GM21717 (cell line): ENCODE measurements around the gene ERGIC3.
"Not testable (repeated sequence)": the region's sequence is repeated elsewhere in the genome, so short reads cannot be mapped to it uniquely, and the experiment has no call there.

Experiments used
- ATAC-seq: cut with Tn5 transposase; IDR thresholded peaks from one replicate; pipeline ENCODE4 v1.9.1; 2021; ENCODE audit warnings: mild to moderate bottlenecking, moderate library complexity; ENCODE audit not compliant: unreplicated experiment

The ERGIC3 gene

DNA sequence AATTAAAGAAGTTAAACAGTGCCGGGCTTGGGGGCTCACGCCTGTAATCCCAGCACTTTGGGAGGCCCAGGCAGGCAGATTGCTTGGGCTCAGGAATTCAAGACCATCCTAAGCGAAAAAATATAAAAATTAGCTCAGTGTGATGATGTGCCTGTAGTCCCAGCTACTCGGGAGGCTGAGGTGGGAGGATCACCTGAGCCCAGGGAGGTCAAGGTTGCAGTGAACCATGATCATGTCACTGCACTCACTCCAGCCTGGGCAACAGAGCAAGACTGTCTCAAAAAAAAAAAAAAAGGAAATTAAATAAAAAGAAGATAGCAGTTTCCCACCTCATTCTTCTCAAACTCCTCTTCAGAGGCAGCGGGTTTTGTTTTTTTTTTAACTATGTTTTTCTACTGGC is 24.1 kb upstream of the ERGIC3 start:
- ATAC-seq, result not testable (repeated sequence)

DNA sequence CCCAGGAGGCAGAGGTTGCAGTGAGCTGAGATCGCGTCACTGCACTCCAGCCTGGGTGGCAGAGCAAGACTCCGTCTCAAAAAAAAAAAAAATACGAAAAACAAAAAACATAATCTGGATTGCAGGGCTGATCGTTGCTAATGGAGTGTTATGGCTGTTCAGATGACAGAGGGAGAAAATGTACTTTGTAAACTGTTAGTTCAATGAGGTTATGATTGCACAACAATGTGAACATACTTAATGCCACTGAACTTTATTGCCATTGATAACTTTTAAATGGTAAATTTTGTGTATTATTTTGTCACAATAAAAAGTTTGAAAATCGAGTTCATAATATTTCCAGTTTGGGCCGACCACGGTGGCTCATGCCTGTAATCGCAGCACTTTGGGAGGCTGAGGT is 22.9 kb upstream of the ERGIC3 start:
- ATAC-seq, result no peak

DNA sequence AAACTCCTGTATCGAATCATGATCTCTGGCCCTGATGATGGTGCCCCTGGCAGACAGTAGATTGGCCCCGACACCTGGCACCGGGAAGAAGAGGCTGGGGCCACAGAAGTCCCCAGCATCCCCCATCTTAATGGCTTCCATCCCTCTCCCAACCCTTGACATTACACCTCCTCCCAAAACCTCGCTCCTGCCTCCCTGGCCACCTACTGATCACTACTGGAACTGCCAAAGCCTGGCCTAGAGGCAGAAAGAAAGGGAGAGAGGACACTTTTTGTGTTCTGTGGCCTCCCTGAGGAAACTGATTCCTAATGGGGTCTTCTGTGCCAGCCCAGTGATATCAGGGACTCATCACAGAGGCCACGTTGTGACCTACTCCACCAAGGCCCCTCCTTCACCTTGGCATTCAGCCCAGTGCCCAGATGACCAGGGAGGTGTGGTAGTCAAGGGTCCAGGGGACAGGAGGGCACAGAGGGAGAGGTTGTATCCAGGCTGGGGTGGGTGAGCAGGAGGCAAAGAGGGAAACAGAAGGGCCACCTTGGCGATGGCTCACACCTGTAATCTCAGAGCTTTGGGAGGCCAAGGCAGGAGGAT is 18.5 kb upstream of the ERGIC3 start:
- no peak for ATAC-seq

DNA sequence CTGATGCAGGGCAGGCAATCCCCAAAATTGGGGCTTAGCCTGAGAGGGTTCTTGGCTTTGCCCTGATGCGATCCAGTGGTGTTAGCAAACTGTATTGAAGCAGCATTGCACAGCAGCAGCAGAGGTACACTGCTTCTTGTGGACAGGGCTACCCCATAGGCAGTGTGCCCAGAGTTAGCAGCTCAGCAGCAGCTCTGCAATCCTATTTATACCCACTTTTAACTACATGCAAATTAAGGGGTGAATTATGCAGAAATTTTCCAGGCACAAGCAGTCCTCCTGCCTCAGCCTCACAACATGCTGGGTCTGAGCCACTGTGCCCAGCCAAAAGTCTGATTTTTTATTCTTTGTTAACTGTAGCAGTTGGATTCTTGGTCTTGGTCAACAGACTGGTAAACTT is 16.2 kb upstream of the ERGIC3 start:
- no peak for ATAC-seq

DNA sequence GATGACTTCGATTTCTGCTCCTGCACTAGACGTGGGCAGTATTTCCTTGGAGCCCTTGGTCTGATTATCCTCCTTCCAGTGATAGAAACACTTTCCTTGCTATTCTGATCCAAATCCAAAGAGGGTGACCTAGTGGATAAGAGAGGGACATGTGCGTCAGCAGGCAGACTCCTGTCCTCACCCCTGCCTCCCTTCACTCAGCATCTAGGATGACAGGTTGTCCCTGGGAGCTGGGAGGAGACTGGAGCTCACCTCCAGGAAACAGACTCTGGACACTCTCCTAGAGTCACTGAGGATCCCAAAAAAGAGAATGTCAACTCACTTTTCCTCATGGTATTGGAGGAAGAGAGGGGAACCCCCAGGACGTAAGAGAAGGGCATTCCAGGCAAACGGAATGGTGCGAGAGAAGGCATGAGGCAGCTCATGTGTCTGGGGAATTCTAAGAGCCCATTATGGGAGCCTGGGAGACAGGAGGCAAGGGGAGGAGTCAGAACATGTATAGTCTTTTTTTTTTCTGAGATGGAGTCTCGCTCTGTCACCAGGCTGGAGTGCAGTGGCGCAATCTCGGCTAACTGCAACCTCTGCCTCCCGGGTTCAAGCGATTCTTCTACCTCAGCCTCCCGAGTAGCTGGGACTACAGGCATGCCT is 14.6 kb upstream of the ERGIC3 start:
- ATAC-seq, result no peak

DNA sequence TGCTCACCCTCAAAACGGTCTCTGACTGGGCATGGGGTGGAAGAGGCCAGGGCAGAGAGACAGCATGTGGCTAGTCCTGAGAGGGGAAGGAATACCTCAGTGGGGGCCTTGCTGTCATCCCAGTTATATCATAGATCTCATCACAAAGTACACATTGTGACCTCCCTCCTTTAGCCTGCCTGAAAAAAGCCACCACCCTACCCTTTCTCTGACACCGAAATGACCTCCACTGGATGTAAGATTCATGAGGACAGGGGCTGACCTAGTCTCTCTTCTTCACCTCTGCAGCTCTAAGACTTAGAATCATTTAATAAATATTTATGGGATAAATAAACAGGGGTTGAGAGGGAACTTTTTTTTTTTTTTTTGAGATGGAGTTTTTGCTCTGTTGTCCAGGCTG is 12.3 kb upstream of the ERGIC3 start, which contains the start of gene C20orf173:
Gene C20orf173 (minus strand): TSS at position 101 of the 400 bp plus-strand sequence. CDS start 279 bp downstream, outside the sequence.
- ATAC-seq, result no peak

DNA sequence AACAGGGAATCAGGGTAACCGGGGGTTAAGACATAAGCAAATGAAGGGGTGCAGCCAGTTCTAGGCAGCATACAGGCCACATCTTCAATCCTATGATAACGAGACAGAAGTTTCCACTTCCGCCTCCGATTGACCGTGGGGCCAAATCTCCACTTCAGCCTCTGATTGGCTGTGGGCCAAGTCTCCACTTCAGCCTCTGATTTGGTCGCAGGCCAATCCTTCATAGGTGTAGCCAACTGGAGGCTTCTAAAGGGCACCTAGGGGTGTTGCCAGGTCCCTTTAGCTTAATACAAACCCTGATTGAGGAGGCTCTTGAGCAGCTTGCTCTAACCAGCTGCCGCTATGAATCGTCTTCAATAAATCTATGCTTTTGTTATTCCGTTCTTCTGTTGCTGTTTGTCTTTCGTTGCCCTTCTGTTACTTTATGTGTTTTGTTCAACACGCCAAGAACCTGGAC is 2.1 kb upstream of the ERGIC3 start:
- ATAC-seq, result no peak

DNA sequence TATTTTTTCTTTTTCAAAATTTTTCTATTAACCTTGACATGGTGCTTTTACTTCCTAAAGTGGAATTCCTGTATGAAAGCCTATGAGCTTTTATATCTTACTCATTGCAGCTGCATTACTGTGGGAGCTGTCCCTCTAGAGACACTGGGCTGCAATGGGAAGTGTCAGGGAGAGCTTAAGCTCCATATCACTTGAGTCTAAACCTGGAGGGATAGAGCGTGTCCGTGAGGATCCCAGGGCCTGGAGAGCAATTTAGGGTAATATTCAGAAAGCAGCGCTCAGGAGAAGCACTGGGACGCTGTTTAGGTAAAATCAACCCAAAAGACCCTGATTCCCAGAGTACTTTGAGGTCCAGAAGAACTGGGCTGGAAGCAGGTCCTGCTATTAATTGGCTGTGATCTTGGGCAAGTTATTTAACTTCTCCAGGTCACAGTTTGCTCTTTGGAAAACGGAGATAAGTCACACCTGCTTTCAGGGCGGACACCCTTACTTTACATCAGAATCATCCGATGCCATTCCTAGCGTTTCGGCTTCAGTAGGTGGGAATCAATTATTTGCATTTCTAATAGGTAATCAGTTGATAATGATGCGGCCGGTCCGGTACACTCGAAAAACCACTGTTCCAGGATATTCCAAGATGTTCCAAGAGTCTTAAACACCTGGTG is 628 bp upstream of the ERGIC3 start:
- ATAC-seq, result no peak

DNA sequence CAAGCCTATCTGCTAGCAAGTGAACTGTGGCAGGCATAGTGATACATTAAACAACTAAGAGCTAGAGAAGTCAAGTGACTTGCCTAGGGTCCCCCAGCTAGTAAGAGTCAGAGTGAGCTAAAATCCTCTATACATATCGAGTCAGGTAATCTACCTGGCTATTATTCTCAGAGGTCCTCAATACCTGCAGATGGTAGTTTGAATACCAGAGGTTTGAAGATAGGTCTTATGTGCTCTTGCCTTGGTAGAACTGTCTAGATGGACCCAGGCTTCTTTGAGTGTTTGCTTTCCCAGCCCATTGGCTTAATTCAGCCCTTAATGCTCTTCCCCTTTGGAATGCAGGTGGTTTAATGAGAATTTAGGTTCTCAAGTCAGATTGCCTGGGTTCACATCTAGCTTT is 1.1 kb downstream of the ERGIC3 start:
- ATAC-seq, result no peak

DNA sequence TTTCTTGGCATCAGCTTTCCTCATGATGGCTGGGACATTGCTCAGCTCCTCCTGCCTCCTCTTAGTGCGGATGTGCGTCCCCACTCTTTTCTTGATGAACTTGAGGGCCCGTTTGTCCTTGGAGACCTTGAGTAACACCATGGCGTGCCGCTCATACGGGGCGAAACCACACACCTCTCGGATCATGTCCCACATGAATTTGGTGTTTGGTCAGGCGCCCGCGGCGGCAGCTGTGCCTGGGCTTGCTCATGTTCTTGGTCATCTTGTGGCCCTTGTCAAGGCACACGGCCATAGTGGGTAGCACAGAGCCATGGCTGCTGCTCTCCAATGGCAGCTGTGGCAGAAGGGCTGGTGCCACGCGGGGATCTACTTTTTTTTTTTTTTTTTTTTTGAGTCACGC is 2.6 kb downstream of the ERGIC3 start:
- no peak for ATAC-seq

DNA sequence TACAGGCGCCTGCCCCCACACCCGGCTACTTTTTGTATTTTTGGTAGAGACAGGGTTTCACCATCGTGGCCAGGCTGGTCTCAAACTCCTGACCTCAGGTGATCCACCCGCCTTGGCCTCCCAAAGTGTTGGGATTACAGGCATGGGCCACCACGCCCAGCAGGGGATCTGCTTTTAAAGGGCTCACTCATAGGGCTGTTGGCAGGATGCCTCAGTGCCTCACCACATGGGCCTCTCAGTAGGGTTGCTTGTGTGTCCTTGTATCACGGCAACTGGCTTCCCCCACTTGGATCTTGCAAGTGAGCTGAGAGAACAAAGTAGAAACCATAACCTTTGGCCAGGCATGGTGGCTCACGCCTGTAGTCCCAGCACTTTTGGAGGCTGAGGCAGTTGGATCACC is 3.1 kb downstream of the ERGIC3 start:
- ATAC-seq, result not testable (repeated sequence)

DNA sequence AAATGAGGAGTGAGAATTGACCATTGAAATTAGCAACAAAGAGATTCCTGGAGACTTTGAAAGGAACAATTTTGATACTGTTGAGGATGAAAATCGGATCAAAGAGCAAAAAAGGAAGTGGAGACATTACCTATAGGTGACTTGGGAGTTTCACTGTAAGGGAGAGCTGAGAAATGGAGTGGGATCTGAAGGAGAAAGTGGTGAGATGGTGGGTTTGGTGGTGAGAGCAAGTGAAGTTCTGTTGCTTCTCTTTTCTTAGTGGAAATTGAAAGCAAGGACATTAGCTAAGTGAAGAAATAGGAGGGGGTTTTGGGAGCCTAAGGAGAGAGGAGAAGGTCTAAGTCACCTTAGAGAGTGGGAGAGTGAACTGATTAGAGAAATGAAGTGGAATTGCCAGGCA is 4.2 kb downstream of the ERGIC3 start:
- ATAC-seq, result no peak

DNA sequence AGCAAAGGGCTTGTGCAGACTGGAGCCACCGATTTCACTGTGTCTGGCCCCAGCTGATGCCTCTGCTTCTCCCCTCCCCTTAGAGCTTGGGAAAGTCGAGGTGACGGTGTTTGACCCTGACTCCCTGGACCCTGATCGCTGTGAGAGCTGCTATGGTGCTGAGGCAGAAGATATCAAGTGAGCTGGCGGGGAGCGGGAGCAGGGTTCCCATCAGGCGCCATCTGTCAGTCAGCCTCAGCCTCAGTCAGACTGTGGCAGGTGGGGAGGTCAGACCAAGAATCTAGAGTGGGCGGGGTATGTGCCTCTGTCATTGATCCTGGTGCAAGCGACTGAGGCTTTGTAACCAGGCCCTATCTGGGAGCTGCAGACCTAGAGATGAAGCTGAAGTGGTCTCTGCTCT is 5.5 kb downstream of the ERGIC3 start:
- ATAC-seq, result no peak

DNA sequence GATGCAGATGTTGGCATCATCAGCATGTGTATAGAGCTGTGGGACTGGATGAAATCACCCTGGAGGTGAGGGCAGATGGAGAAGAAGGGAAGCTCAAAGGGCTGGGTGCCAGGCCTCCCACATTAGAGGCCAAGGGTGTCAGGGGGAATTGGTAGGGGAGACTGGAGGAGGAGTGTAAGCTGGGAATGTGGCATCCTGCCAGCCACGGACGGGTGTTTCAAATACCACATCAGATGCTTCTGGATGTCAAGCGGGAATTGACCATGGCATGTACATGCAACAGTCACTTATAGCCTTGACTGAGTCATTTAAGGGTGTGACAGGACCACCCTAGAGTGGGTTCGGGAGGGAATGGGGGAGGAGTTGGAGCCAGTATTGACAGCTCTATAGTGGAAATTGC is 9.6 kb downstream of the ERGIC3 start:
- no peak for ATAC-seq

DNA sequence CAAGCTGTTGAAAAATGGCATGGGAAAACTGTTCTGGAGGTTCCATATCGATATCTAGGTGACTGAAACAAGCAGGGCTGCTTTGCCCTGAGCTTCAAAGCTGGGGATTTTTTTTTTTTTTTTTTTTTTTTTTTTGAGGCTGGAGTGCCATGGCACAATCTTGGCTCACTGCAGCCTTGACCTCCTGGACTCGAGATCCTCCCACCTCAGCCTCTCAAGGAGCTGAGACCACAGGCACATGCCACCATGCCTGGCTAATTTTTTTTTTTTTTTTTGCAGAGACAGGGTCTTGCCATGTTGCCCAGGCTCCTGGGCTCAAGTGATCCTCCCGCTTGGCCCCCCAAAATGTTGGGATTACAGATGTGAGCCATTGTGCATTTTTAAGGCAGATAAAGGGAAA is 11.0 kb downstream of the ERGIC3 start:
- ATAC-seq, result no peak

DNA sequence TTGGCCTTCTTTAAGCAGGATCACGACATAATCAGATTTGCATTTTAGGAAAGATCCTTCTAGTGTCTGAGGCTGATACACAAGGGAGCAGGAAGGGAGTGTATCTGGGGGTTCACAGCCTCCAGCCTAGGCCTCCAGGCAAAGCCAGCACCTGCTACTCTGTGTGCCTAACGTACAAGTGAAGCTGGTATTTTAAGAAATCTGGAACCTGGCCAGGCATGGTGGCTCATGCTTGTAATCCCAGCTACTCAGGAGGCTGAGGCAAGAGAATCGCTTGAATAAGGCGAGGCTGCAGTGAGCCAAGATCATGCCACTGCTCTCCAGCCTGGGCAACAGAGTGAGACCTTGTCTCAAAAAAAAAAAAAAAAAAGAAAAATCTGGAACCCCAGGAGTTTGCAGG is 13.6 kb downstream of the ERGIC3 start:
- ATAC-seq, result not testable (repeated sequence)

DNA sequence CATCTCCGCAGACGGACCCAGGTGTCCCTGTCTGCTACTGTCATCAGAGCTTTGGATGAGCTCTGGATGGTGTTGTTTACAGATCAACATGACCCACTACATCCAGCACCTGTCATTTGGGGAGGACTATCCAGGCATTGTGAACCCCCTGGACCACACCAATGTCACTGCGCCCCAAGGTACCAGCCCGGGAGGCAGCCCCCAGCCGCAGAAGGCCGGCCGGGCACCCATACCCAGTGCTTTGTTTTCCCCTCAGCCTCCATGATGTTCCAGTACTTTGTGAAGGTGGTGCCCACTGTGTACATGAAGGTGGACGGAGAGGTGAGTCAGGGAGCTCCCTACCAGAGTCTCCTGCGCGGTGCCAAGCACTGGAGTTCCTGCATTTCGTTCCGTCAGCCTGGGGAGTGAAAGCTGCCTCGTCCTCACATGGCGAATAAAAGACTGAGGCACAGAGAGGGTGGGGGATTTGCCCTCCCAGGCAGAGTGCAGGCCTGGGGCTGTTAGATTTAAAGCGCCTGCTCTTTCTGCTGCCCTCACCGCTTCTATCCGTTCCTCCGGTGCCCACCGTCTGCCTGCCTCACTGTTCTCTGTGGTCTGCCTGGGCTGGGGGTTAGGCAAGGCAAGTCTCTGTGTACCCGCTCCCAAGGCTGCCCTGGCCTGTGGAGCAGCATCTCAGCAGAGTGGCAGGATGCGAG is 14.2 kb downstream of the ERGIC3 start:
- ATAC-seq, result no peak

DNA sequence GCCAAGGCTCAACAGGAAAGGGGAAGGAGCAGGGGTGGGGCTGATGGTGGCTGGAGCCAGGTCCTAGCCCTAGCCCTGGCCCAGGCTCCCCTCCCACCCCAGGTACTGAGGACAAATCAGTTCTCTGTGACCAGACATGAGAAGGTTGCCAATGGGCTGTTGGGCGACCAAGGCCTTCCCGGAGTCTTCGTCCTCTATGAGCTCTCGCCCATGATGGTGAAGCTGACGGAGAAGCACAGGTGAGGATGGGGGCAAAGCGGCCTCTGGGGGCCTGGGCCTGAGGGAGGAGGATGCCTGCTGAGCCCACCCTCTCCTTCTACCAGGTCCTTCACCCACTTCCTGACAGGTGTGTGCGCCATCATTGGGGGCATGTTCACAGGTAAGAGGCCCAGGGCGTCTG is 15.0 kb downstream of the ERGIC3 start:
- ATAC-seq, result no peak

DNA sequence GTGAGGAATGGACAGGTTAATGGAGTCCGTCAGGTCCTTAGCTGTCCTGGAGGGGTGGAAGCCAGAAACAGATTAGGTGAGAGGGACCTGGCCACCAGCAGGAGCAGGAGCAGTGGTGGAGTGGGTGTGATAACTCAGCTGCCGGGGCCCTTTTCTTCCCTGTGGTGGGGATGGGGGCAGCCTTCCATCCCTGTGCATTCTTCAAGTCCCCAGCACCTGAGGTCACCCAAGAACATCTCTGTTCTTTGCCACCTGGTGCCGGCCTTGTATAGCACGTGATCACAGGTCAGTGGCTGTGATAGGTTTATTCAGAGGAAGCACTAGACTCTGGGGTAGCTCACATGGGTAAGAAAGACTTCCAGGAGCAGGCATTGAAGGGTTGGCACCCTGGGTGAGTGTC is 16.6 kb downstream of the ERGIC3 start:
- no peak for ATAC-seq

DNA sequence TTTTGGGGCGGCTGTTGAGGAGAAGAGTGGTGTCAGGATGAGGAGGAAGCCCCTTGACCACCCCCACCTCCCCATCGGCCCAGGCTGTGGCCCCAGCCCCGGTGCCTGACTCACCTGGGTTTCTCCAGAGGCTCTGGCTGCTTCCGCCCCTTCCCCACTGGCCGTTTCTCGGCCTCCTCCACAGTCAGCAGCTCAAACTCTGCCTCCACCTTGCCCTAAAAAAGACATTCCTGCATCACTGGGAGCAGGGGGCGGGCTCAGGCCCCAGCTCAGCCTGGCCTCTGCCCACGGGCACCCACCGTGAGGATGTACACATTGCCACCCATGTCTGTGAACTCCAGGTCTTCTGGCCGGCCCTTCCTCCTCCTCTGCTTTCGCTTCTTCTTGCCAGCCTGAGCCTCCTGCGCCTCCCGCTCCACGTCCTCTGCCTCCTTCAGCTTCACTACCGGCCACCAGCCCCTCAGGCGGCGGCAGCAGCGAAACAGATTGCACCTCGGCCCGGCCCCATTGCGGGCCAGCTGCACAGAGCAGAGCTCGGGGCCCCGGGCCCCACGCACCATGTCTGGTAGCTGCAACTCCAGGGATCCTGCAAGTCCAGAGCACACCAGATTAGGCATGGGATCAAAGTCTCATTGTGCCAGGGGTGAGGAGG is 17.3 kb downstream of the ERGIC3 start:
- no peak for ATAC-seq

DNA sequence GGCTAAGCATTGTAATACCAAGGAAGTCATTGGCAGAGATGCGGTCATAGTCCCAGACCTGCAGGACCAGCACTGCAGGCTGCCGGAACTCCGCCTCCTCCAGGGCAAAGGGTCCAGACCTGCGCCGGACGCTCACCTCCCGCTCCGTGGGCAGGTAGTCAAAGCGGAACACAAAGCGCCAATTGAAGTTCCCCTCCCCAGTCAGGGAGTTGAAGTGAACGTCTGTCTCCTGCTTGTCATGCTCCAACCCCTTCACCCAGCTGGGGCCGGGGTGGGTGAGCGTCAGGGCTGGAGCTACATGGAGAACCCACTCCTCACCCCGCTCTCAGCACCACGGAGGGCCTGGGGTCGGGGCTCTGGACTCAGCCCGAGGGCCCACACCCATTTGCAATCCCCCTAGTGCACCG is 18.2 kb downstream of the ERGIC3 start:
- ATAC-seq, result no peak
